Activated CD8-positive, alpha-beta memory T cell treated with anti-CD3 and anti-CD28 coated beads, Interleukin-2, amount 50 U/mL, for 4 hours (primary cell): Measurements from ENCODE around the gene ADIPOR2.

Experiments used
- DNase-seq: peaks from one replicate; pipeline ENCODE4 v3.0.0-alpha.2; 2020

ADIPOR2 gene

DNA sequence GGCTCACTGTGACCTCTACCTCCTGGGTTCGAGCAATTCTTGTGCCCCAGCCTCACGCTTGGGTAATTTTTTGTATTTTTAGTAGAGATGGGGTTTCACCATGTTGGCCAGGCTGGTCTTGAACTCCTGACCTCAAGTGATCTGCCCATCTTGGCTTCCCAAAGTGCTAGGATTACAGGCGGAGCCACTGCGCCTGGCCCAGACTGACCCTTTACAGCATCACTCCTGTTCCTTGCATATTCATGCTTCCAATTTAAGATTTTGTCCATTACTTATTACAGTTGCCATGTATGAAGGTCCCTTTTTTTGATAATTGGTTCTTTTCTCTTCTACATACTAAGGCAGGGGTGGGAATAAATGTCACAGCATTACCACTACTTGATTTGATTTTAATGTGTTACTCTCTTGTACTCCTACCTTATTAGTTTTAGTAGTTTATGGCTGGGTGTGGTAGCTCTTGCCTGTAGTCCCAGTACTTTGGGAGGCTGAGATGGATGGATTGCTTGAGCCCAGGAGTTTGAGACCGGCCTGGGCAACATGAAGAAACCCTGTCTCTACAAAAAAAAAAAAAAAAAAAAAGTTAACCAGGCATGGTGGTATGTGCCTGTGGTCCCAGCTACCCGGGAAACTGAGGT, 46.9 kb downstream of the ADIPOR2 start:
- no peak for DNase-seq

DNA sequence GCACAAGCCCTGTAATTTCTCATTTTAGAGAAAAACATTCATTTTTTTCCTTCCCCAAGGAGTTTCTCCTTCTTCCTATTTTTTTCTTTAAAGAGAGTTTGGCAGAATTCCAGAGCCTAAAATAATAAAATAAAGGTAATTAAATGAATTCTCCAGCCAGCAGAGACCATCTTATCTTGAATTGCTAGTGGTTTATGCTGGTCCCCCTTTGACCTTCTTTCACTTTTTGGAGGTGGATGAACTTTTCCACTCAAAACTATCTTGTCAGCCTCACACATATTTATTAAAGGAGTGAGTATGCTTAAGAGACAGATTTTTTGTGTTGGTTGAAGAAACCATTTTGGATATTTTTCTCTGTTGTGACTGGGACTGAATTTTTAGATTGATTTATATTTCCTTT, 47.6 kb downstream of the ADIPOR2 start:
- DNase-seq: no peak

DNA sequence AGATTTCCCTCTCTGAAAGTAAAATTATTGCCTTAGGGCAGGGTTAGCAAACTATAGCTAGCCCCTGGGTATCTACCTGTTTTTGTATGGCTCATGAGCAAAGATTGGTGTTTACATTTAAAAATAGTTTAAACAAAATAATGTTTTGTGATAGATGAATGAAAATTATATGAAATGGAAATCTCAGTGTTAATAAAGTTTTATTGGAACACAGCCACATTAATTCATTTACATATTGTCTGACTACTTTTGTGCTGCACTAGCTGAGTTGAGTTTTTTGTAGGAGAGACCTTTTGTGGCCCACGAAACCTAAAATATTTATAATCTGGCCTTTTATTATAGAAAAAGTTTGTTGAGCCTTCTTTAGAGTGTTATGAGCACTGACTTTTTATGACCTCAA, 48.5 kb downstream of the ADIPOR2 start:
- DNase-seq: no peak

DNA sequence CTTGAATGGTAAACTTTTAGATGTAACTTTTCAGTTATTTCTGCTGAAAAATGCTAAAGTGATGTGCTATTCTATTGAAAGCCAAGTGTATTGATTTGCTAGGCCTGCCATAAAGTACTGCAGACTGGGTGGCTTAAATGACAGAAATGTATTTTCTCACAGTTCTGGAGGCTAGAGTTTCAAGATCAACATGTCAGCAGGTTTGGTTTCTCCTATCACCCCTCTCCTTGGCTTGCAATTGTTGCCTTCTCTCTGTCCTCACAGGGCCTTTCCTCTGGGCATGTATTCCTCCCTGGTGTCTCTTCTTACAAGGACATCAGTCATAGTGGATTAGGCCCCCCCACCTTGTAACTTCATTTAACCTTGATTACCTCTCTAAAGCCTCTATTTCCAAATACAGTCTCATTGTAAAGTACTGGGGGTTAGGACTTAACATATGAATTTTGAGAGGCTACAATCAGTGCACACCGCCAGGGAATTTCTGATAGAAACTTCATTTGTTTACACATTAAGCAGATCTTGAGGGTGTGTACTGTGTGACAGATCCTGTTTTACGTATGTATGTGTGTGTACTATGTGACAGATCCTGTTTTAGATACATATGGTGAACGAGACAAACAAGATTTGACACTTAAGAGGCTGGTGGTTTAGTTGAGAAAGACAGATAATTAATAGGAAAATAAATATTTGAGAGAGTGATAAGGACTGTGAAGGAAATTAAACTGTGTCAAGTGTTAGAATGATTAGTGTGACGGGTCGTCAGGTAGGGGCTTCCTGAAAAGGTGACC, 49.5 kb downstream of the ADIPOR2 start:
- no peak for DNase-seq

DNA sequence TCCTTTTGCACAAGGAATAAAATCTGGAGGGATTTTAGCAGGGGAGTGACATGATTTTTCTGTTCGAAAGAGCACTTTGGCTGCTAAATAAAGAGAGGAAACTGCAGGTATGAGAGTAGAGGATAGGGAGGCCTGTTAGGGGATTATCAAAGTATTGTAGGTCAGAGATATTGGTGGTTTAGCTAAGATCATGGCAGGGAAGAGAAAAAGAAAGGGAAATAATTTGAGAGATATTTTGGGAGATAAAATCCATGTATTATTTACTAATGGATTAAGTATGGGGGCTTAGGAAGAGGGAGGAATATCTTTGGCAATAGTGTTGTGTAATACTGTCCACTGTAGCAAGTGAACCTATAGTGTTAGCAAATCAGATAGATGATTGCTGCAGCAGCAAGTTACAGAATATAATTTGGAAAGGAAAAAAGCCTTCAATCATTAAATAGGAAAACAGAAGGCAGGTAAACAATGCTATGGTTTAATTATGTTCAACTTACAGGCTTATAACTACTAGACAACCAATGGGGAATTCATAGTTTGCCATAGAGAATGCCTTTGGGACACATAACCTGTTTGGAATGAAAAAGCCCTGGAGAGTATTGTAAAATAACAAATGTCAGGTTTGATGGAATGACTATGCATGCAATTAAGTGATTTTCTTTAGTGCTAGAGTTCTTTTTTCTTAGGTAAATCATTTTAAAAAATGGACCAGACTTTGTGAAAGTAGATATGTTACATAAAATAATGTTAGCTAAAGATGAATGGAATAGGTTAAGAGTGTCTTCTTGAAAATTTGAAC, 50.5 kb downstream of the ADIPOR2 start:
- no peak for DNase-seq

DNA sequence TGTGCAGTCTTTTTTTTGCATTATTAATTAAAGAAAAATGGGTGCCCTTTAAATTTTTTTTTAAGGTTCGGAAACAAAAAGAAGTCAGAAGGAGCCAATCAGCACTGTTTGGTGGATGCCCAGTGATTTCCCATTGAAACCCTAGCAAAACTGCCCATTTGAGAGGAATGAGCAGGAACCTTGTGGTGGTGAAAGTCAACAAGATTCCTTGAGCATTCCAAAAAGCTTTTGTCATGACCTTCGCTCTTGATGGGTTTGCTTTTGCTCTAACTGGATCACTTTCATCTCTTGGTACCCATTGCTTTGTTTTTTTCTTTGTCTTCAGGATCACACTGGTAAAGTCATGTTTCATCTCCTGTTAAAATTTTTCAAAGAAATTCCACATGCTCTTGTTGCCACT, 54.1 kb downstream of the ADIPOR2 start:
- no peak for DNase-seq

DNA sequence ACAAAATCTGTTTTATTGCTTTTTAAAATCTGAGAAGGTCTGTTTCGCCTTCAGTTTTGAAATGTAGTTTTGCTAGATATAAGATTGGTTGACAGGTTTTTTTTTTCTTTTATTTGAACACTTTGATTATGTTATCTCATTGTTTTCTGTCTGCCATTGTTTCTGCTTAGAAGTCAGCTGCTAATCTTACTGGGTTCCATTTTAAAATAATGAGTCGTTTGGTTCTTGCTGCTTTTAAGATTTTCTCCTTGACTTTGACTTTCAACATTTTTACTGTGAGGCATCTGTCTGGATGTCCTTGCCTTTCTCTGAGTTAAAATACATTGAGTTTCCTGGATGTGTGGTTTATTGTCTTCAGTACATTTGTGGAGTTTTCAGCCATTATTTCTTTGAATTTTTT, 56.7 kb downstream of the ADIPOR2 start:
- no peak for DNase-seq

DNA sequence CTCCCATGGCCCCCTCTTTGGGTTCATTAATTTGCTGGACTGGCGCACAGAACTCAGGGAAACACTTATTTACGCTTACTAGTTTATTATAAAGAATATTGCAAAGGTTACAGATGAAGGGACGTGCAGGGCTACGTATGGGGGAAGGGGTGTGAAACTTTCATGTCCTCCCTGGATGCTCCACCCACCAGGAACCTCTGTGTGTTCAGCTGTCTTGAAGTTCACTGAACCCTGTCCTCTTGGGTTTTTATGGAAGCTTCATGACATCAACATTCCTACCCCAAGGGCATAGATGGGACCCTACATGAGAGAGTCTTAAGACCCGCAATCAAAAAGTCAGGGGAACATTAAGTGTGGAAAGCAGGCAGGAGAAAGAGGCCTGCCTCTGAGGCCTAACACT, 58.1 kb downstream of the ADIPOR2 start:
- DNase-seq: no peak

DNA sequence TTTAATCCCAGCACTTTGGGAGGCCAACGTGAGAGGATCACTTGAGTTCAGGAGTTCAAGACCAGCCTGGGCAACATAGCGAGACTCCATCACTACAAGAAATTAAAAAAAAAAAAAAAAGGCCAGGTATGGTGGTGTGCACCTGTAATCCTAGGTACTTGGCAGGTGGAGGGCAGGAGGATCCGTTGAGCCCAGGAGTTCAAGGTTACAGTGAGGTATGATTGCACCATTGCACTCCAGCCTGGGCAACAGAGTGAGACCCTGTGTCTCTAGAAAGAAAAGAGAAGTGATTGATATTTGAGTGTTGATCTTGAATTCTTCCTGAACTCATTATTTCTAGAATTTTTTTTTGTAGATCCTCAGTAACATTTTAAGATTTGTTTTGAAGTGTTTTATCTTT, 59.4 kb downstream of the ADIPOR2 start:
- DNase-seq: no peak

DNA sequence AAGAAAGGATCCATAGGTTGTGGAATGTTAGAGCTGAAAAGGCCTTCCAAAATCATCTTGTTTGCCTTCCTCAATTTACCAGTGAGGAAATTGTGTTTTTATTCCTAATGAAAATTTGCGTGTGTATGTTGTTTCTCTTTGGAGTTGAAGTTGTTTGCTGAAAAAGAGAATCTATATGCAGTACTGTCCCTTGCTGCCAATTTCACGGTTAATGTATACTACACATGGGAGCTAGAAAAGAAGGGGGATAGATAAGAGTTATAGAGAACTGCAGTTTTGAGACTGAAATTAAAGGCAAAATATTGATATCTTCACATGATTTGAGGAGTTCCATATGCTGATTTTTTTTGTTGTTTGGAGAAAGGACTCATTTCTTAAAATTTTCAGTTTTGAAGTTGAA, 67.5 kb downstream of the ADIPOR2 start:
- DNase-seq: no peak

DNA sequence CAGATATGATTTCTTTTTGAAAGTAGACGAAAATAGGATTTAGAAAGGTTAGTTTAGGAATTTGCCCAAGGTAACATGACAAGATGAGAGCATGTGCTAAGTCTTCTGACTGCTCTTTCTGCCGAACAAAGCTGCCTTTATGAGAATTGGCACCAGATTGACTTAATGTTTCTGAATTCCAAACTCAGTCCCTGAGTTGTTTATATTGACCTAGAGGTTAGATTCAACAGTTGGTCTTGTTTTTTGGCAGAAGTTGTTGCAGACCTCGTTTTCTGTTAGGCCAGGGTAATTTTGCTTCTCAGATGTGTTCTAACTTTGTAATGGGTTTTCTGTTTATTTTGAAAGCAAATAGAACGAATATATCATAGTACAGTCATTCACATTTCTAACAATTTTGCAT, 68.0 kb downstream of the ADIPOR2 start:
- no peak for DNase-seq

DNA sequence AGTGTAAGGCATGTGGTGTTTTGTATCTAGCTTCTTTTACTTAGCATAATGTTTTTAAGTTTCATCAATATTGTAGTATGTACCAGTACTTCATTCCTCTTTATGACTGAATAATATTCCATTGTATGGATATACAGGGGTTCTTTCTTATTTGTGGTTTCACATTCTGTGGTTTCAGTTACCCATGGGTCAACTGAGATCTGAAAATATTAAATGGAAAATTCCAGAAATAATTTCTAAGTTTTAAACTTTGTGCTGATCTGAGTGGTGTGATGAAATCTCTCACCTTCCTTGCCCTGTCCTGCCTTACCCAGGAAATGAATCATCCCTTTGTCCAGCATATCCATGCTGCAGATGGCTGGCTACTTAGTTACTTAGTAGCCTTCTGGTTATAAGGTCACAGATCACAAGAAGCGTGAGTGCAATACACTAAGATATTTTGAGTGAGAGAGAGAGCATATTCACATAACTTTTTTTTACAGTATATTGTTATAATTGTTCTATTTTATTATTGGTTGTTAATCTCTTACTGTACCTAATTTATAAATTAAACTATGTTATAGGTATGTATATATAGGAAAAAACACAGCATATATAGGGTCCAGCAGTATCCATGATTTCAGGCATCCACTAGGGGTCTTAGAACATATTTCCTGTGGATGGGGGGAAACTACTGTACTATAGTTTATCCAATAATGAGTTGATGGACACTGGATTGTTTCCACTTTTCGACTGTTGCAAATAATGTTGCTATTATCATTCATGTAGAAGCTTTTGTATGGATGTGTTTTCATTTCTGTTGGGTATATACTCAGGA, 69.9 kb downstream of the ADIPOR2 start:
- DNase-seq: no peak

DNA sequence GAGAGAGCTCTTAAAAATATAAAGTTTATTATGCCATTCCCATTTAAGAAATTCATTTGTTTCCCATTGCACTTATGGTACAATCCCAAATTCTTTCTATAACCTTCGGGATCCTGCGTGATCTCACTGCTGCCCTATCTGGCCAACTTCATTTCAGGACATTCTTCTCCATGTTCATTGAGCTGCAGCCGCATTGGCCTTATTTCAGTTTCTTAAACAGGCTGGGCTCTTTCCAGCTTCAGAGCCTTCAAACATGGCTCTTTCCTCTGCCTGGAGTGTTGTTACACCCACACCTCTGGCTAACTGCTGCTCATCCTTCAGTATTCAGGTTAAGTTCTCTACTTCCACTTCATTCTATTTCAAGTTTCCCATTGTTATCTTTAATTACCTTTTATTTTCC, 71.0 kb downstream of the ADIPOR2 start:
- no peak for DNase-seq

DNA sequence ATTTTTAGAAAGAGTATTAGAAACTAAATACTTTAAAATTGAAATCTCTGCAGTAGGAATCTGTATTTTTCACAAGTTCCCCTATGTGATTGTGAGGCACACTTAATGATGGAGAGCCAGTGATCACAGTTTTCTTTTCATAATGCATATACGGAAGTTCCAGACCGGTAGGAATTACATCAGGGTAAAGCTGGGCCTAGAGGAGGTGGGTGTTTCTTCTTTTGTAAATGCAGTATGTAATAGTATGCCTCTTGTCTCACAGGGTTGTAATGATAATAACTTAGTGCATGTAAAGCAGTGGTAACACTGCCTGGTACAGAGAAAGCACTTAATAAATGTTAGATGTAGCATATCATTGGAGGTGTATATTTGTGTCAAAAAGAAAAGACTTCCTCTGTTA, 72.3 kb downstream of the ADIPOR2 start:
- DNase-seq: no peak

DNA sequence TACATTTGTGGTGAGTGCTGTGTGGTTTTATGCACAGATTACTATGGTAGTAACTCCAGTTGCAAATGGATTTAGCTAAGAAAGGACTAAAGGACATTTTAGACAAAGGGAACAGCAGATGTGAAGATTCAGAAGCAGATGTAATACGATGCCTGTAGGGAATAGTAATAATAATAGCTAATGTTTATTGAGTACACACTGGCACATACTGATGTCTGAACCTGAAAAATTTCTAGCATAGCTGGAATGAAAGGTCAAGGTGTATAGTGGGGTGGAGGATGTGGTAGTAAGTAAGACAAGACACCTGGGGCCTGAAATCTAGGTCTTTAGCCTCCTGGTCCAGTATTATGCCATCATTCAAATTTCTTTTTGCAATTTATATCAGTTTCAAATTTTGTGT, 75.2 kb downstream of the ADIPOR2 start:
- no peak for DNase-seq

DNA sequence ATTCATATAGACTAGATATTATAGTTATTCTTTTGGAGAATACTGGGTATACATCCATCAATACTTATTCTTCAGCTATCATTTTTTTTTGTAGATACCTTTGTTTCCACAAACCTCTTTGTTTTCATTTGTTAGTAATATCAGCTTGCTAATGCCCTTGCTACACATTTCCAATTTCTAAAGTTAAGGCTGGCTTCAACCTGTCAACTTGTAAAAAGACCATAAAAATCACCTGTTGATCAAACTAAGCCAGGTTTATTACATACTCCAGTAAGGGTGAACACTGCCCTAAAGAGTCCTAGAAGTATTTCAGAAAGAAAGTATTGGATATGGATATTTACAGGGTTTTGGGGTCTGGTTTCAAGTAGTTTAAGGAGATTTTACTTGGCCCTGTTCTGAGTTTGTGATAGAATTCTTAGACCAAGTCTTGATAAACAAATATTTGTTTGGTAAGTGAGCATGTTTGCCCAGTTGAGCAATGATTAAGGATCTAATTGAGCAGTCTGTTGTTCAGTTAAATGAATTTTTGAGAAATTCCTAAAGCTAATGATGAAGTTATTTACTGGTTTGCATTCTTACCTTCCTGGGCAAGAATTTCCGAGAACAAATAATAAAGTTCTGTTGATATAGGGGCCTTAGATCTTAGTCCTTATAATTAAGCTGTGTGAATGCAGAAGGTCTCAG, 76.7 kb downstream of the ADIPOR2 start:
- no peak for DNase-seq

DNA sequence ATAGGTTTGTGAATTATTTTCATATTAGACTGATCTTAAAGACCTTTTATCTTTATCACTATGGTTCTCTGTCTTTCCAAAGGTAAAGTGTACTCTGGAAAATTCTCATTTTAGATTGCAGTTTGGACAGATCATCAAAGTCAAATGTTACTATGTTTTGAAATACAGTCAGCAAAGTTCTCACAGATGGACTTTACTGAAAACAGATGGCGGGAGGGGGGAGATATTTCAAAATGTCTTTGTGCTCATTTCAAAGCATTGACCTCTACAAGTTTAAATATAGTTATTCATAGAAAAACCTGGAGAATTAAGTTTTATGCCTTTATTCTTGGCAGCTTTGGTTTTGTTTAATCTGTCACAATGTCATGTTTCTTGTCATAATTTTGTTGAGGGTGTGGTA, 77.7 kb downstream of the ADIPOR2 start:
- DNase-seq: no peak

DNA sequence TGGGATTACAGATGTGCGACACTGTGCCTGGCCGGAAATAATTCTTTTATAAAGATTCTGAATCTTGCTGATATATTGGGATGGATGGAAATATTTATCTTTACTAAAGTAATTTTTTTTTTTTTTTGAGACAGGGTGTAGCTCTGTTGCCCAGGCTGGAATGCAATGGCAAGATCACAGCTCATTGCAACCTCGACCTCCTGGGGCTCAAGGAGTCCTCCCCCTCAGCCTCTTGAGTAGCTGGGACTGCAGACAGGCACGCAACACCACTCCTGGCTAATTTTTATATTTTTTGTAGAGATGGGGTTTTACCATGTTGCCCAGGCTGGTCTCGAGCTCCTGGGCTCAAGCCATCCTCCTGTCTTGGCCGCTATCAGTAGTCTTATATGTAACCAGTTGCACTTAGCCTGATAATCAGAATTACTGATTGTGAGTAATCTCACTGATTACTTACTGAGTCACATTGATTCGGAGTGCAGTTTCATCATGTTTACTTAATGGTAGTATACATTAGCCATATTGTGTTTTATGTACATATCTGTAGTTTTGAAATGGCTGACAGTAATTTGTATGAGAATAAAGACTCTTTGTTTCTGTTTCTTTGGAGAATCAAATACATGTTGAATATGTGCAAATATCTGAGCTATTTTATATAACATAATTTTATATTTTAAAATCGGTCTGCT, 79.1 kb downstream of the ADIPOR2 start:
- DNase-seq: no peak

DNA sequence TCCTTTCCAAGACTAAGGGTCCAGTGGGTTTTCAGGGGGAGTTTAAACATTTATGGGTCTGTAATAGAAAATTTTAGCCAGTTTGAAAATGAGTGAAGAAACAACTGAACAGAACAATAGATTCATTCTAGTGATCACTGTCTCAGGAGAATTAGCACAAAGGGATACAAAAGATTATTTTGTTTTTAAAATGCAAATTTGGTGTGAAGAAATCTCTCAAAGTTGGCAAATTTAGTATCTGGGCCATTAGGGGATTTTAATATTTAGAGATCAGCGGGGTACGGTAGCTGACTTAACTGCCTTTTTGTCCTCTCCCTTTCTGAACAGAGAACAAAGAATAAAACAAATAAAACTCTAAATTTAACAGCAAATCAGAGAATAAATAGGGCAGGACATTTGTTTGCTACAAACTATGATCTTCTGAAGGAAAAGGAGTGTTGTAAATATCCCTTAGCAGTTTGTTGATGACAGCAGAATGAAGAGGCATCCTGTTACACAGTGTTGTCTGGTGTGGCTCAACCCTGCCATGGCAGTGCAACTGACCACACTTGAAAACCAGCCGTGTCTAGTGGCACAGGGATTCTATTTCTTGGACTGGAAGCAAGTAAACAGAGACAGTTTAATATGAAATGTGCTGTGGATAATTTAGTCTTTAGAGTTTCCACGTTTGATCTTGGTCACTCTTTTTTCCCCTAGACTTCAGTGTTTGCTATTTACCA, 83.2 kb downstream of the ADIPOR2 start:
- no peak for DNase-seq

DNA sequence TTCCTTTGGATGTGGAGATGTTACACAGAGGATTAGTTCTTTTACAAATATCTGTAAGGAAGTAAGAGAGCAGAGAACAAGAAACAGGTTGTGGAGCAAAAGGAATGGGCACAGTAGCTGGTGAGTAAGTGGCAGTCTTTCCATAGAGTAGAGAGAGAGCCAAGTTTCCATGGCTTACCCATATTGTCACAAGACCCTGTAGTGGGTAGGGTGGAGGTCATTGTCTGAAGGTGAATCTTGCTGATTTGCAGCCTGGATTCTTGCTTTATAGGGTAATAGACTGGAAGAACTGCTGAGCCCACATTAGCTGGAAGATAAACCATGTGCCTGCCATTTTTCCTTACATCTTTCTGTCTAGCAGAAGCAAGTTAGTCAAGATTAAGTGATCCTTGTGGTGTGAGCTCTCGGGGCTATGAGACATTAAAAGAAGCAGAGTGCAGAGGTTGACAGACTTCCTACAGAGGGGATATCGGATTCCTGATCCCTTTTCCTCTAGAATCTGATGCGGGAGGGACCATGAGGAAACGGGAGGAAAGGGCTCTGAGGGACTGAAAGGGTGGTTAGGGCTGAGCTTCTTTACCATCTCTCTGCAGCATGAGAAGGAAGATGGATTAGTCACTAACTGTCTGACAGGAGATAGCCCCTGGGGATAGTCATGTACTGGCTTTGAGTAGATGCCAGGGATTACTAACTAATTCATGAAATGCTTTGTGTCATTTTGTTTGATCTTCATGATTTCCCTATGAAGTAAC, 85.5 kb downstream of the ADIPOR2 start:
- DNase-seq: no peak
